COLO829 (cell line): ENCODE data around the gene NELFA.
A peak's percentile ranks its signal among the peaks of the same experiment; 100 is the strongest.
"Not testable (repeated sequence)": the region's sequence is repeated elsewhere in the genome, so short reads cannot be mapped to it uniquely, and the experiment has no call there.

Source experiments
- DNase-seq: peaks from one replicate; pipeline ENCODE4 v3.0.0; 2012; ENCODE audit warnings: low spot score

Gene NELFA

GRCh38 chr4:2040391-2041238 lies 31.8 kb upstream of the NELFA start:
- no peak for DNase-seq

- DNase-seq, result no peak
Observed at GRCh38 chr4:2036866-2037265, 28.1 kb upstream of the NELFA start.

GRCh38 chr4:2036327-2036726 lies 27.6 kb upstream of the NELFA start:
- no peak for DNase-seq

GRCh38 chr4:2031161-2031560 lies 22.4 kb upstream of the NELFA start:
- DNase-seq, result not testable (repeated sequence)

GRCh38 chr4:2027120-2027519 lies 18.3 kb upstream of the NELFA start:
- not testable (repeated sequence) for DNase-seq

GRCh38 chr4:2025817-2026216 lies 17.0 kb upstream of the NELFA start:
- DNase-seq, result no peak

- DNase-seq, result no peak
Observed at GRCh38 chr4:2024683-2025082, 15.9 kb upstream of the NELFA start.

- not testable (repeated sequence) for DNase-seq
Observed at GRCh38 chr4:2021358-2022018, 12.7 kb upstream of the NELFA start.

GRCh38 chr4:2015008-2015407 lies 6.2 kb upstream of the NELFA start:
- no peak for DNase-seq

GRCh38 chr4:2011583-2011982 lies 2.8 kb upstream of the NELFA start:
- DNase-seq, result no peak

- DNase-seq, result peak; percentile 58
Observed at GRCh38 chr4:2009651-2010233, 968 bp upstream of the NELFA start.

- DNase-seq, result no peak
Observed at GRCh38 chr4:2008671-2008920, 178 bp downstream of the NELFA start.

- DNase-seq, result no peak
Observed at GRCh38 chr4:2007804-2008670, 737 bp downstream of the NELFA start.

- no peak for DNase-seq
Observed at GRCh38 chr4:2006956-2007653, 1.7 kb downstream of the NELFA start.

- no peak for DNase-seq
Observed at GRCh38 chr4:2006367-2006766, 2.4 kb downstream of the NELFA start.

GRCh38 chr4:2003361-2003760 lies 5.4 kb downstream of the NELFA start:
- not testable (repeated sequence) for DNase-seq

GRCh38 chr4:1999308-1999707 lies 9.5 kb downstream of the NELFA start:
- not testable (repeated sequence) for DNase-seq

GRCh38 chr4:1998296-1998695 lies 10.5 kb downstream of the NELFA start:
- DNase-seq, result no peak

- DNase-seq, result no peak
Observed at GRCh38 chr4:1997712-1998111, 11.1 kb downstream of the NELFA start.

- DNase-seq, result no peak
Observed at GRCh38 chr4:1996866-1997611, 11.7 kb downstream of the NELFA start.

- DNase-seq, result no peak
Observed at GRCh38 chr4:1994938-1995337, 13.8 kb downstream of the NELFA start.
